GM19324 (cell line): ENCODE measurements around the gene AXIN2.

Source experiments
- ATAC-seq: cut with Tn5 transposase; IDR thresholded peaks from one replicate; pipeline ENCODE4 v1.9.1; 2021; ENCODE audit warnings: mild to moderate bottlenecking, moderate library complexity; ENCODE audit not compliant: unreplicated experiment, low FRiP score

Gene AXIN2

DNA sequence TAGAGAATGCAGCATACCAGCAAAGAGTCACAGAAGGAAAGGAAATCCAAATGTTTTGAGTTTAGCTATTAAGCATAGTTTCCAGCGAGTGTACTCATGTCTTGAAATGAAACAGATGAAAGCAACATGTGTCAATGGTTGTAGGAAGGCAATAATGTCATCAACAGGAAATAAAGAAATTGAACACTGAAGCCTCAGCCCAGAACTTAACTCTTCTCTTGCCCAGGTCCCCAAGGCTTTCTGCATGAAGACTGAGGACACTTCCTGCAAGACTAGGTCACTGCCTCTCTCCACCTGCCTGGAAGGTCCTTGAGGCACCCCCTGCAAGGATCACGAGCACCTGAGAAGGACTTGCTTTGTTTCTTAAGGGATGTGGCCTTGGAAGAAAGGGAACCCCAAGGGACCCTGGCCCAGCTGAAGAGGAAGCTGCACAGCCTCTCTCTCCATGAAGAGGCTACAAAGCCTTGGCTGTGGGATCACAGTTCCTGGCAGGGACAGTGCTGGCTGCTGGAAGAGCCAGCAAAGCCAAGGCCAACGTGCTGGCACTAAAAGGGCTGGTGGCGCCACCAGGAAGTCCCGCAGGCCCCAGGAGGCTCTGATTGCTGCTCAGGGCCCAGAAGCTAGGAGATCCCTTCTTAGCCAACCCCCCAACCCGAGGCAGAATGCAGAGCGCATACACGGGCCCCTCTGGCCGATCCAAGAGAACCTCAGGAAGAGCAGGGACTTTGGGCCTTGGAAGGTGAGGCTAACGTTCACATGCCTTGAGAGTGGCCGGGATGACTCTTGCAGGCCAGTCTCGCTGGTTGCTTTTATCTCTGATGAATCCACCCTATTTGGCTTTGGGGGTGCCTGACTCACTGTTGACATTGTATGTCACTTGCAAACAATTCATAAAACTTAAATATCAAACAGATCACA lies 23.4 kb upstream of the AXIN2 start:
- ATAC-seq, result no peak

GRCh38 chr17:65583921-65584603 lies 22.6 kb upstream of the AXIN2 start:
- ATAC-seq, result no peak

GRCh38 chr17:65576939-65577338 lies 15.5 kb upstream of the AXIN2 start:
- no peak for ATAC-seq

- ATAC-seq, result no peak
Measured at GRCh38 chr17:65573282-65573602, 11.8 kb upstream of the AXIN2 start.

DNA sequence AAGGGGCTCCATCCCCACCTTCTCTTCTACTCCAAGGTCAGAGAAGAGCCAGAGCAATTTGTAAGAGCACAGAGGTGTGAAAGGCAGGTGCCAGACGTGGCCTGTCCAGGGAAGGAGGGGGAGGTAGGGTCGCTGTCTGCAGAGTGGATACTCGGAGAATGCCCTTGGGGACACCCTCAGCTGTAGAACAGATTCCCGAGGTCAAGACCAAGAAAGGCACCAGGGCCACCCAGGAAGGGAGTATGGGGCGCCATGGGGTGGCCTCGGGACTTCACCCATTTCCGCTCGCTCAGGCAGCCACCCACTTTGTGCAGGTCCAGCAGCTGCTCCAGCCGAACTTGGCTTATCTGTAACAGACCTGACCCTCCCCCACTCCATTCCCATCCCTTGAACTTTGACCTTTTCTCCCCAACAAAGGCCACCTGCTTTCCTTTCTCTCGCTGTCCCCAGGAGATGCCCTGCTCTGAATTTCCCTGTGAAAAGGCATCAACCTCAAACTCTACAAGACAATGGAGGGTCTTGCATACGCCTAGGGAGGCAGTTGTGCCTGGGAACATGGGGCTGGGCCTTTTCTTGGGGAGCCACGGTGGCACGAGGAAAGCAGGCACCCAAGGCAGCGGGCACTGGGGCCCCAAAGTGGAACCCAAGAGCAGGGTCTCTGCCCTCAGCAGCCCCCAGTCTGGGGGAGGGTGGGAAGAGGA lies 11.3 kb upstream of the AXIN2 start:
- no peak for ATAC-seq

GRCh38 chr17:65572186-65572580 lies 10.7 kb upstream of the AXIN2 start:
- no peak for ATAC-seq

GRCh38 chr17:65568918-65569317 lies 7.5 kb upstream of the AXIN2 start:
- ATAC-seq, result no peak

DNA sequence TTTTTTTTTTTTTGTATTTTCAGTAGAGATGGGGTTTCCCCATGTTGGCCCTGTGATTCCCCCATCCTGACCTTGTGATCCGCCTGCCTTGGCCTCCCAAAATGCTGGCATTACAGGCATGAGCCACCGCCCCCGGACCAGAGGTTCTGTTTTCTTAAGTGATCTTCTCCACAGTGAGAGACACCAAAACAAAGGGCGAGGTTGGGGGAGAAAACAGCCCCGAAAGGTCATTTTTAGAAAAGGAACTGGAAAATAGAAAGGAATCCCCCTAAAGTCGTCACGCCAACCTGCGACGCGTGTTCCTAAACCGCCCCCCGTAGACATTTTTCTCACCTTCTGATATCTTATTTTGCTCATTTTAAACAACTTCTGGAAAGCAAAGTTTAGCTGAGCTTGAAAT lies 6.1 kb upstream of the AXIN2 start:
- ATAC-seq, result no peak

DNA sequence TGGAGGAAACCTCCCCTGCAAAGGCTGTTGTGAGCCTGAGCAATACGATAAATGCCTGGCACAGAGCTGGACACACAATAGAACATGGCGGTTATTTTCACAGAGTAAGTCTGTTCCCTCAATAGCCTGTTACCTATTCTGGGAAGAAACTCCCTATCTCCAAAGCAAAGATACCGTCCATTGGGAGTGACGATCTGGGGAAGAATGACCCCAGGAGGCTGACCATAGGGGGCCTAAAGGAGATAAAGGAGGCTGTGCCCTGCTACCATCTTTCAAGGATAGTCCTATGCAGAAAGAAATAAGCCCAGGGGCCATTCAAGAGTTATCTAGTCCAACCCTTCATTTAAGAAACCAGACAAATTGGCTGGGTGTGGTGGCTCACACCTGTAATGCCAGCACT lies 4.1 kb upstream of the AXIN2 start:
- ATAC-seq, result no peak

- no peak for ATAC-seq
Measured at GRCh38 chr17:65564793-65565192, 3.3 kb upstream of the AXIN2 start.

- ATAC-seq, result no peak
Measured at GRCh38 chr17:65562206-65562531, 721 bp upstream of the AXIN2 start.

- peak; percentile 49 for ATAC-seq
Measured at GRCh38 chr17:65560628-65561451, 608 bp downstream of the AXIN2 start.

- no peak for ATAC-seq
Measured at GRCh38 chr17:65559804-65560627, 1.4 kb downstream of the AXIN2 start.

DNA sequence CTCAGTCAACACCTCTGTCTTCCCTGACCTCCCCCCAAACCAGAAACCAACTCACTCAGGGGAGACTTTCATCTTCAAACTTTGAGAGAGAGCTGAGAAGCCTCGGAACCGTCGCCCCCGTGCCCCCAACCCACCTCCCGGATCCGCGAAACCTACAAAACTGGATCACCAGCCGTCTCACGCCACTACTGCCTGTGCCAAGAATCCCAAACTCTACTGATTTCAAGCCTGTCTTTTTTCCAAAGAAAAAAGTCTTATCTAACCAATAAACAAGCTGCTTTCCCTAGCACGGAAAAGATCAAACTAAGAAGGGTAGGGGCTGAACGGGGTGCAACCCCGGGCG lies 2.0 kb downstream of the AXIN2 start:
- ATAC-seq, result no peak

DNA sequence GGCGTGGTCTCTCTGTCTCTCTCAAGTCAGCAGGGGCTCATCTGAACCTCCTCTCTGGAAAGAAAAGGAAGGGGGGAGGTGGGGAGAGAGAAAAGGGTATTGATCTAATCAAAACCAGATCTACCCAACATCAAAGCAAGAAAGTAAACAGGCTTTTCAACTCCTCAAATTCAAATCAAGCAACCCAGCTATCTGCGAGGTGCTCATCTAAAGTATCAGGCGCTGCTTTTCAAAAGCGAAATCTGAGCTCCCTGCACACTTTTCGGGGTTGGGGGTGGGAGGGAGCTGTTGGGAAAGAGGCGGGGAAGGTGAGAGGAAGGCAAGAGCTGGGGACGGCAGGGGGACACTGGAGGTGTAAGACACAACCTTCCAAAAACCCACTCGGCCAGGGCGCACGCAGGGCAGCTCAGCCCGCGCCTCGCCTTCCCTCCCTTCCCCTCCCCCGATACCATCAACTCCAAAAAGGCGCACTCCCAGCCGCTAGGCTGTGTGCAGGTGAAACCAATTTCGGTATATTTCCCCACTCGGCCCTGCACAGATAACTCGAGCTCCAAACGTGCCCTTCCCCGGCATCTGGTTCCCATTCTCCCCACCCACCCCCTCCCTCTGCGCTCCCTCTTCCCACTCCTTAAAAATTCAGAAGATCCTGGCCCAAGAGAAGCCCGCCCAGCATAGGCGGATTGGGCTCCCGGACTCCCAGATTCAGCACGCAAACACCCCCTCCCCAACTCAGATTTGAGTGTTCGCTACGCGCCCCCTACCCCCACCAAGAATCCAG lies 2.6 kb downstream of the AXIN2 start:
- ATAC-seq, result no peak

DNA sequence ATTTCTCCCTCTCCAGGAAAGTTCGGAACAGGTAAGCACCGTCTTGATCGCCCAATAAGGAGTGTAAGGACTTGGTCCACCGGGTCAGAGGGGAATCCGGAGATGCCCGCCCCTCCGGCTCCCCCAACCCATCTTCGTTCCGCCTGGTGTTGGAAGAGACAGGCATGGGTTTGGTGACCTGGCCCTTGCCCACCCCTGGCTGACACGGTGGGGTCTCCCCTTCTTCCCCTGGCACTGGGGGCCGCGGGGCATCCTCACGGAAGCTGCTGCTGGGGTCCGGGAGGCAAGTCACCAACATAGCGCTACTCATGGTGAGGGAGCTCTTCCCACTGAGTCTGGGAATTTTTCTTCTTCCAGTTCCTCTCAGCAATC lies 3.2 kb downstream of the AXIN2 start:
- no peak for ATAC-seq

- ATAC-seq, result no peak
Measured at GRCh38 chr17:65557349-65558310, 3.8 kb downstream of the AXIN2 start.

DNA sequence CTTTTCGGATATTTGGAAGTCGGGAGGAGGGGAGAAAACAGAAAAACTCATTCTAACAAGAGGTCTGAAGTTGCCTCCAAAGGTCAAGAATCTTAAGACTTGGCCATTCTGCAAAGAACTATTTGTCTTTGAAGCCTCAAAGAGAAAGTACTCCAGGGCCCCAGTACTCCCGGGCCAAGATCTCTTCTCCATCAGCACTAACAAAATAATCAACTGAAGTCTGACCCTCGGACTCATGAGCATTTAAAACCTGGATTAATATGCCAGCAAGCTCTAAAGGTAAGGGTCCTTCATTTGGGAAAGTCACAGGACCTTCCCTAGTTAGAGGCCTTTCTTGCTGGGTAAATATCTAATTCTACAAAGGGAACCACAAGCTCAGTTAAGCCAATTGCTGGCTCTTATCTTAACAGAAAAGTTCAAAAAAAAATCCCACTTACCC lies 4.5 kb downstream of the AXIN2 start:
- no peak for ATAC-seq
